HCT116 (cell line): ENCODE measurements around the gene CERKL. TPM values are rescaled to one million over a fixed set of nuclear protein-coding genes. Genes with fewer than 3 reads are reported as not detected.

Experiments used
- ATAC-seq: fragments of 200-7000 bp; cut with Tn5 transposase; 2 replicates; pipeline ENCODE4 v1.9.1; 2020; ENCODE audit warnings: mild to moderate bottlenecking, moderate library complexity
- BruUV-seq: library from RNA; stranded (reverse); fragments of 400-500 nt; replicated peaks from 2 replicates; lab custom pipeline; 2021; lab: Mats Ljungman, UMichigan
- CTCF ChIA-PET: fragments of 300-600 bp; sonication (Branson Sonifier 250); formaldehyde crosslinking; loops from one replicate; lab custom pipeline; 2021; ENCODE audit warnings: antibody characterized with exemption; lab: Charles Lee
- POLR2A ChIA-PET: fragments of 300-600, 350-600 bp; sonication (Branson Sonifier 250); formaldehyde crosslinking; loops from one replicate; lab custom pipeline; 2021; ENCODE audit warnings: antibody characterized with exemption; lab: Charles Lee
- RAD21 ChIA-PET, 2 experiments: fragments of 300-600 bp; sonication (Branson Sonifier 250); formaldehyde crosslinking; loops; one replicate each; lab custom pipeline; 2023; ENCODE audit warnings: low total read pairs in 2 of 2; ENCODE audit not compliant: uncharacterized antibody in 2 of 2, unreplicated experiment in 2 of 2, low non-redundant PET in 1 of 2; lab: Charles Lee
- DNase-seq: peaks from one replicate; pipeline ENCODE4 v3.0.0-alpha.2; 2010; ENCODE audit warnings: low read depth, low spot score
- H2AFZ ChIP-seq: fragments of 200-600 bp; shearing (Covaris generic), sonication (generic); 2 replicates; pipeline ENCODE4 v1.6.1; 2017; ENCODE audit warnings: low read depth, mixed run types, mixed read lengths, antibody characterized with exemption, low read length; ENCODE audit not compliant: poor library complexity, severe bottlenecking
- H3K27ac ChIP-seq: 2 replicates; pipeline ENCODE4 v1.5.1; 2012; ENCODE audit warnings: low read depth, low read length
- H3K27me3 ChIP-seq: fragments of 200-600 bp; sonication (generic); 2 replicates; pipeline ENCODE4 v1.6.1; 2016; ENCODE audit warnings: mixed run types, low read length, mixed read lengths; ENCODE audit not compliant: insufficient read depth
- H3K36me3 ChIP-seq, 2 experiments: fragments of 200-500 bp in 1 of 2; fragments of 200-600 bp in 1 of 2; sonication (Bioruptor generic) in 1 of 2; sonication (generic) in 1 of 2; 2 replicates each; pipeline versions ENCODE4 v1.5.1 to v1.6.1; 2014 to 2016; ENCODE audit warnings: low read length in 2 of 2, inconsistent platforms in 1 of 2, mixed read lengths in 1 of 2, mixed run types in 1 of 2; ENCODE audit not compliant: insufficient read depth in 2 of 2, control insufficient read depth in 1 of 2
- H3K4me1 ChIP-seq, 2 experiments: fragments of 200-600 bp in 1 of 2; sonication (generic) in 1 of 2; 2 replicates each; pipeline versions ENCODE4 v1.5.1 to v1.6.1; 2012 to 2017; ENCODE audit warnings: low read length in 2 of 2, inconsistent platforms in 1 of 2, mild to moderate bottlenecking in 1 of 2, mixed read lengths in 1 of 2, mixed run types in 1 of 2, moderate library complexity in 1 of 2; ENCODE audit not compliant: insufficient read depth in 2 of 2, control insufficient read depth in 1 of 2
- H3K4me2 ChIP-seq: fragments of 200-600 bp; sonication (generic); 2 replicates; pipeline ENCODE4 v1.6.1; 2017; ENCODE audit warnings: mixed run types, low read length, mixed read lengths
- H3K4me3 ChIP-seq, 2 experiments: fragments of 200-600 bp in 1 of 2; sonication (generic) in 1 of 2; replicated peaks in 1 of 2; 2 replicates each; pipeline ENCODE4 v1.5.1; 2011 to 2016; ENCODE audit warnings: low read length in 2 of 2, control low read depth in 1 of 2, low read depth in 1 of 2, mild to moderate bottlenecking in 1 of 2, mixed read lengths in 1 of 2, mixed run types in 1 of 2
- H3K79me2 ChIP-seq: fragments of 200-600 bp; sonication (generic); 2 replicates; pipeline ENCODE4 v1.6.1; 2017; ENCODE audit warnings: mild to moderate bottlenecking, mixed run types, low read length, moderate library complexity, mixed read lengths; ENCODE audit not compliant: insufficient read depth
- H3K9ac ChIP-seq: fragments of 200-600 bp; sonication (generic); 2 replicates; pipeline ENCODE4 v1.6.1; 2016; ENCODE audit warnings: low read length, mixed read lengths
- H3K9me2 ChIP-seq: fragments of 200-600 bp; sonication (generic), shearing (Covaris generic); 2 replicates; pipeline ENCODE4 v1.6.1; 2017; ENCODE audit warnings: mixed run types, mild to moderate bottlenecking, moderate library complexity; ENCODE audit not compliant: insufficient read depth
- H3K9me3 ChIP-seq, 2 experiments: fragments of 200-500 bp in 1 of 2; fragments of 200-600 bp in 1 of 2; sonication (Bioruptor generic) in 1 of 2; sonication (generic) in 1 of 2; 2 replicates each; pipeline ENCODE4 v1.6.1; 2014 to 2017; ENCODE audit warnings: low read length in 2 of 2, mixed read lengths in 2 of 2, inconsistent platforms in 1 of 2, low read depth in 1 of 2, mild to moderate bottlenecking in 1 of 2, mixed run types in 1 of 2, moderate library complexity in 1 of 2; ENCODE audit not compliant: control insufficient read depth in 1 of 2, insufficient read depth in 1 of 2
- H4K20me1 ChIP-seq: fragments of 200-600 bp; sonication (generic), shearing (Covaris generic); 2 replicates; pipeline ENCODE4 v1.6.1; 2017; ENCODE audit warnings: mixed run types, mild to moderate bottlenecking, moderate library complexity; ENCODE audit not compliant: insufficient read depth
- CBX3 ChIP-seq: IDR thresholded peaks from 2 replicates; pipeline ENCODE4 v1.6.1; 2012; ENCODE audit warnings: low read depth
- CEBPB ChIP-seq: IDR thresholded peaks from 2 replicates; pipeline ENCODE4 v1.6.1; 2012; ENCODE audit warnings: low read depth
- EGR1 ChIP-seq: IDR thresholded peaks from 2 replicates; pipeline ENCODE4 v1.6.1; 2012; ENCODE audit warnings: low read depth
- ELF1 ChIP-seq: IDR thresholded peaks from 2 replicates; pipeline ENCODE4 v1.6.1; 2012; ENCODE audit warnings: low read depth, borderline replicate concordance
- EZH2phosphoT487 ChIP-seq: fragments of 200-600 bp; IDR thresholded peaks from 2 replicates; pipeline ENCODE4 v1.6.1; 2018; ENCODE audit warnings: antibody characterized with exemption, borderline replicate concordance
- FOSL1 ChIP-seq: IDR thresholded peaks from 2 replicates; pipeline ENCODE4 v1.6.1; 2012; ENCODE audit warnings: low read depth
- POLR2A ChIP-seq: IDR thresholded peaks from 2 replicates; pipeline ENCODE4 v1.7.0; 2011; ENCODE audit warnings: borderline replicate concordance; ENCODE audit not compliant: insufficient read depth, insufficient read length; ENCODE audit errors: extremely low read depth
- POLR2AphosphoS5 ChIP-seq: IDR thresholded peaks from 2 replicates; pipeline ENCODE4 v1.6.1; 2011; ENCODE audit warnings: mild to moderate bottlenecking, low read depth, low read length, moderate library complexity
- RAD21 ChIP-seq: IDR thresholded peaks from 2 replicates; pipeline ENCODE4 v1.6.1; 2012; ENCODE audit warnings: low read depth, mild to moderate bottlenecking
- SP1 ChIP-seq: IDR thresholded peaks from 2 replicates; pipeline ENCODE4 v1.6.1; 2012; ENCODE audit warnings: low read depth
- SRF ChIP-seq: IDR thresholded peaks from 2 replicates; pipeline ENCODE4 v1.6.1; 2012; ENCODE audit warnings: low read depth
- TCF7L2 ChIP-seq: IDR thresholded peaks from 2 replicates; pipeline ENCODE4 v1.7.0; 2011; ENCODE audit warnings: borderline replicate concordance, inconsistent platforms; ENCODE audit not compliant: insufficient read depth, insufficient read length; ENCODE audit errors: extremely low read depth
- YY1 ChIP-seq: IDR thresholded peaks from 2 replicates; pipeline ENCODE4 v1.6.1; 2011; ENCODE audit warnings: low read length, low read depth, moderate library complexity, mild to moderate bottlenecking; ENCODE audit not compliant: insufficient replicate concordance; ENCODE audit errors: extremely low read depth
- ZFX ChIP-seq: fragments of 450-650 bp; IDR thresholded peaks from 2 replicates; pipeline ENCODE4 v1.6.1; 2017
- ZNF274 ChIP-seq: fragments of 200-500 bp; sonication (Bioruptor generic); IDR thresholded peaks from 2 replicates; pipeline ENCODE4 v1.6.1; 2014; ENCODE audit warnings: mild to moderate bottlenecking, low read depth, low read length, inconsistent platforms
- intact Hi-C: fragments of 100-400 bp; cut with micrococcal nuclease; formaldehyde crosslinking; loops from 2 replicates; pipeline ENCODE4 v1.10.0; 2022
- total RNA-seq: library from RNA; stranded (reverse); gene quantifications from one replicate; pipeline ENCODE4 v1.2.1, GENCODE V29; 2021; ENCODE audit not compliant: unreplicated experiment
- TF ChIP-seq, protein P1 (sequence below): IDR thresholded peaks from 2 replicates; pipeline ENCODE4 v1.6.1; 2012
- TF ChIP-seq, protein P2 (sequence below): IDR thresholded peaks from 2 replicates; pipeline ENCODE4 v1.6.1; 2011; ENCODE audit warnings: mild to moderate bottlenecking, low read length, moderate library complexity; ENCODE audit not compliant: insufficient replicate concordance; ENCODE audit errors: extremely low read depth
- TF ChIP-seq, protein P3 (sequence below), 3 experiments: fragments of 200-600 bp in 1 of 3; sonication (generic) in 1 of 3; IDR thresholded peaks in 2 of 3; conservative IDR thresholded peaks in 1 of 3; 2 replicates each; pipeline ENCODE4 v1.5.1; 2012 to 2017; ENCODE audit warnings: low read depth in 2 of 3, low read length in 2 of 3, antibody characterized with exemption in 1 of 3, borderline replicate concordance in 1 of 3, control low read depth in 1 of 3, mild to moderate bottlenecking in 1 of 3, mixed read lengths in 1 of 3, mixed run types in 1 of 3, moderate library complexity in 1 of 3; ENCODE audit not compliant: insufficient read depth in 1 of 3

The CERKL gene
- total RNA-seq, 1 experiment from 2014 or later, result 0.66 TPM

DNA sequence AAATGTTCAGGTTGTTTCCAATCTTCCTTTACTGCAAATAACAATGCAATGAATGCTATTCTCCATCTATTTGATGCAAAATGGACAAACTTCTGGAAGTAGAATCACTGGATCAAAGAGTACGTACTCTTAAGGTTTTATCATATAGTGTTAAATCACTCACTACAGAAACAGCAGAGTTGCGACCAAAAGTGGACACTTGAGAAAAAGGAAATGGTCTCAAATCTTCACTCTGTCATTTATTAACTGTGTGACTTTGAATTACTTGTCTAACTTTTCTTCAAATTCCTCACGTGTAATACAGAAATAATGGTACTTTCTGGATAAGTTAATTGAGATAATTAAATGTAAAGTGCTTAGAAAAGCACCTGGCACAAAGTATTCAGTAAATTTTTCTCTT, 78.1 kb downstream of the CERKL start:
- H3K27me3 ChIP-seq, result no peaks in the 10 kb centered on the region
- H3K4me2 ChIP-seq, result no peak overlapping the region
- no peaks in the 10 kb centered on the region for H3K36me3 ChIP-seq
- ATAC-seq, result no peak
- H3K4me3 ChIP-seq, result no peak overlapping the region
- H3K4me1 ChIP-seq, result peaks cover 0 to 5% of the 10 kb centered on the region in 2 experiments; a peak in 2 of 4 replicates
- ChIA-PET POLR2A (no interaction called here), RAD21 (no interaction called here), CTCF (interaction anchor here (2.3 kb wide), 1 partner anchor 136 kb away, joined by 8 read pairs; no protein-coding TSS in a partner anchor)
- no peaks in the 10 kb centered on the region for H3K9me2 ChIP-seq
- no peak overlapping the region for H2AFZ ChIP-seq
- TF ChIP-seq CEBPB, result no peak
- BruUV-seq, result no TSS peak
- no peak for DNase-seq
- H3K9ac ChIP-seq, result no peak overlapping the region
- H4K20me1 ChIP-seq, result no peaks in the 10 kb centered on the region
- no peaks in the 10 kb centered on the region for H3K79me2 ChIP-seq
- H3K27ac ChIP-seq, result no peak overlapping the region
- intact Hi-C loops, result no loop called here
- H3K9me3 ChIP-seq, result no peaks in the 10 kb centered on the region

DNA sequence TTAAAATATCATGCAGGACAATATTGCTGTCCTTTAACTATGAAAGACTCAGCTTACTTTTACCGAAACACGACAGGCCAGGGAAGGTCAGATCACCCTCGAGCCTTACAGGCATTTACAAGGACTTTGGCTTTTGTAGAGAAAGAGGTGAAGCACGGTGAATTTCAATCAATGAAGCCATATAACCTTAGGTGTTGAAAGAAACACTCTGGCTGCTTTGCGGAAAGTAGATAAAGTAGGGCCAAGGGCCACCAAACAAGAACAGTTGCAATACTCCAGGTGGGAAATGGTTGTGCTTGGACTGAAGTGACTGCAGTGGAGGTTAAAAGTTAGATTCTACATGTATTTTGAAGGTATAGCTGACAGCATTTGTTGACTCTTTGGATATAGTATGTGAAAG, 80.5 kb downstream of the CERKL start:
- no peak overlapping the region for H3K4me2 ChIP-seq
- DNase-seq, result no peak
- intact Hi-C loops, result no loop called here
- ATAC-seq, result no peak
- no peaks in the 10 kb centered on the region for H3K9me2 ChIP-seq
- ChIA-PET POLR2A (no interaction called here), CTCF (interaction anchor here (2.3 kb wide), 1 partner anchor 139 kb away, joined by 8 read pairs; no protein-coding TSS in a partner anchor), RAD21 (no interaction called here)
- no peak overlapping the region for H3K4me3 ChIP-seq
- H3K27me3 ChIP-seq, result no peaks in the 10 kb centered on the region
- no peak overlapping the region for H2AFZ ChIP-seq
- H3K36me3 ChIP-seq, result no peaks in the 10 kb centered on the region
- BruUV-seq, result no TSS peak
- TF ChIP-seq ELF1 (no peak), CEBPB (no peak), SRF (no peak), RAD21 (no peak), ZNF274 (no peak), EGR1 (no peak), POLR2A (no peak), CBX3 (no peak), TCF7L2 (no peak), POLR2AphosphoS5 (no peak), EZH2phosphoT487 (no peak), SP1 (no peak), FOSL1 (no peak), ZFX (no peak), YY1 (no peak)
- TF ChIP-seq, protein P1, sequence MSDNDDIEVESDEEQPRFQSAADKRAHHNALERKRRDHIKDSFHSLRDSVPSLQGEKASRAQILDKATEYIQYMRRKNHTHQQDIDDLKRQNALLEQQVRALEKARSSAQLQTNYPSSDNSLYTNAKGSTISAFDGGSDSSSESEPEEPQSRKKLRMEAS, result no peak
- TF ChIP-seq, protein P2, sequence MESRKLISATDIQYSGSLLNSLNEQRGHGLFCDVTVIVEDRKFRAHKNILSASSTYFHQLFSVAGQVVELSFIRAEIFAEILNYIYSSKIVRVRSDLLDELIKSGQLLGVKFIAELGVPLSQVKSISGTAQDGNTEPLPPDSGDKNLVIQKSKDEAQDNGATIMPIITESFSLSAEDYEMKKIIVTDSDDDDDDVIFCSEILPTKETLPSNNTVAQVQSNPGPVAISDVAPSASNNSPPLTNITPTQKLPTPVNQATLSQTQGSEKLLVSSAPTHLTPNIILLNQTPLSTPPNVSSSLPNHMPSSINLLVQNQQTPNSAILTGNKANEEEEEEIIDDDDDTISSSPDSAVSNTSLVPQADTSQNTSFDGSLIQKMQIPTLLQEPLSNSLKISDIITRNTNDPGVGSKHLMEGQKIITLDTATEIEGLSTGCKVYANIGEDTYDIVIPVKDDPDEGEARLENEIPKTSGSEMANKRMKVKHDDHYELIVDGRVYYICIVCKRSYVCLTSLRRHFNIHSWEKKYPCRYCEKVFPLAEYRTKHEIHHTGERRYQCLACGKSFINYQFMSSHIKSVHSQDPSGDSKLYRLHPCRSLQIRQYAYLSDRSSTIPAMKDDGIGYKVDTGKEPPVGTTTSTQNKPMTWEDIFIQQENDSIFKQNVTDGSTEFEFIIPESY, result no peak
- TF ChIP-seq, protein P3, sequence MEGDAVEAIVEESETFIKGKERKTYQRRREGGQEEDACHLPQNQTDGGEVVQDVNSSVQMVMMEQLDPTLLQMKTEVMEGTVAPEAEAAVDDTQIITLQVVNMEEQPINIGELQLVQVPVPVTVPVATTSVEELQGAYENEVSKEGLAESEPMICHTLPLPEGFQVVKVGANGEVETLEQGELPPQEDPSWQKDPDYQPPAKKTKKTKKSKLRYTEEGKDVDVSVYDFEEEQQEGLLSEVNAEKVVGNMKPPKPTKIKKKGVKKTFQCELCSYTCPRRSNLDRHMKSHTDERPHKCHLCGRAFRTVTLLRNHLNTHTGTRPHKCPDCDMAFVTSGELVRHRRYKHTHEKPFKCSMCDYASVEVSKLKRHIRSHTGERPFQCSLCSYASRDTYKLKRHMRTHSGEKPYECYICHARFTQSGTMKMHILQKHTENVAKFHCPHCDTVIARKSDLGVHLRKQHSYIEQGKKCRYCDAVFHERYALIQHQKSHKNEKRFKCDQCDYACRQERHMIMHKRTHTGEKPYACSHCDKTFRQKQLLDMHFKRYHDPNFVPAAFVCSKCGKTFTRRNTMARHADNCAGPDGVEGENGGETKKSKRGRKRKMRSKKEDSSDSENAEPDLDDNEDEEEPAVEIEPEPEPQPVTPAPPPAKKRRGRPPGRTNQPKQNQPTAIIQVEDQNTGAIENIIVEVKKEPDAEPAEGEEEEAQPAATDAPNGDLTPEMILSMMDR (IDR thresholded peaks at IDR 0.05 in 2 of 3, conservative IDR thresholded peaks at IDR 0.05 in 1 of 3; ENCODE audit: borderline replicate concordance in 1 of 3, insufficient read depth in 1 of 3, low read depth in 2 of 3, low read length in 2 of 3), result no peak
- H3K27ac ChIP-seq, result no peak overlapping the region
- no peaks in the 10 kb centered on the region for H3K79me2 ChIP-seq
- peaks cover 0 to 5% of the 10 kb centered on the region in 2 experiments; a peak in 2 of 4 replicates for H3K4me1 ChIP-seq
- H3K9me3 ChIP-seq, result no peaks in the 10 kb centered on the region
- H3K9ac ChIP-seq, result no peak overlapping the region
- no peaks in the 10 kb centered on the region for H4K20me1 ChIP-seq
